Tongue (tissue), 2 donors: ENCODE measurements around the gene ACTRT2. TPM values are rescaled to one million over a fixed set of nuclear protein-coding genes. Genes with fewer than 3 reads are reported as not detected.

ENCODE experiments used
- DNase-seq: peaks from one replicate; pipeline ENCODE4 v3.0.0-alpha.2; 2015
- total RNA-seq: library from RNA; depleted of rRNA; stranded (reverse); fragments of >200 nt; gene quantifications from one replicate; pipeline ENCODE4 v1.2.3, GENCODE V29; 2014

The ACTRT2 gene
- total RNA-seq, 1 donor from 2014 or later, result not detected

DNA sequence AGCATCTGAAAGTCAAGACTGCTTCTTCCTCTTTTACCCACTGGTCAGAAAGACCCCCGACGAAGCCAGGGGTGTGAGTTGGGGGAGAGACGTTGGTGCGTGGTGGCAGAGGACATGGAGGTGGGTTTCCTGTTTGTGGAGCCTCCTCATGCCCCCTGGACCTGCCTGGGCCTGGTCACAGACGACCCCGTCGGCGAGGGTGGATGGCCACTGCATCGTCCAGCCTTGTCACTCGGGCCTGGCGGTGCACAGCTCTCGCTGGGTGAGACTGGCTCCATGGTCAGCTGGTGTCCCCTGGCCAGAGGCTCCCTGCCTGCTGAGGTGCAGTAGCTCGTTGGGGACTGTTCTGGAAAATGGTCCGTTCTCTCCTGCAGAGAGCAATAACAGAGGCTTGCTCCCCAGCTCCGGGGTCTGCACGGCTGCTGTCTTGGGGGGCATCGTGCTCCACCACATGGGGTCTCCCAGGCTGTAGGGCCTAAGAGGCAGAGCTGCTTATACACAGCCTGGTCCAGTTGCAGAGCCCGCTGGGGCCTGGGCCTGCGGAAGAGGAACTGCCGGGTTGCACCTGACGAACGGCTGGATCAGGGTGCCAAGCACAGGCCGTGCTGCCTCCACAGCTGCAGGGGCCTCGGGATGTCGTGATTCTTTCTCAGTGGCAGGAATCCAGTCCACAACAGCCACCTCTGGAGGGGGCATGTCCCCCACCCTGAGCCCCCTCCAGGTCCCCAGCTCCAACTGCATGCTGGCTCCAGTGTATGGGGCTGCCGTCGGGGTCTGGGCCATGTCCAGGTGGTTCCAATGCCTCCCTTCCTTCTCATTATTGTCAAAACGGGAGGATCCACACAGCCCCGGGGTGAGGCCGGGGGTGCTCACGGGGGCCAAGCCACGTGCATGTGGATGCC, 18.0 kb upstream of the ACTRT2 start:
- DNase-seq, result no peak

DNA sequence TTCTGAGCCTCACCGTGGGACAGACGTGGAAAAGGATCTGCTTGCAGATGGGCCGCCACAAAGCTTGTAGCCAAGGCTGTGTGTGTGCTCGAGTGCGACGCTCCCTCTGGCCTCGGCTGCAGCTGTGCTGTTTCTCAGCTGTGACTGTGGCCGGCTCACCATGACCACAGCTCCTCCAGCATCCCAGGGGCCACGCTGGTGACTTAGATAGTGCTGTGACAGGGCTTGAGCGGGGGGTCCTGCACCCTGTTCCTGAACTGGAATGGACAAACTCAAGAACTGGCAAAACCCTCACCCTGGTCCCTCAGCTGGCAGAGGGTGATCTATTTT, 17.4 kb upstream of the ACTRT2 start:
- peak; percentile 60 for DNase-seq

DNA sequence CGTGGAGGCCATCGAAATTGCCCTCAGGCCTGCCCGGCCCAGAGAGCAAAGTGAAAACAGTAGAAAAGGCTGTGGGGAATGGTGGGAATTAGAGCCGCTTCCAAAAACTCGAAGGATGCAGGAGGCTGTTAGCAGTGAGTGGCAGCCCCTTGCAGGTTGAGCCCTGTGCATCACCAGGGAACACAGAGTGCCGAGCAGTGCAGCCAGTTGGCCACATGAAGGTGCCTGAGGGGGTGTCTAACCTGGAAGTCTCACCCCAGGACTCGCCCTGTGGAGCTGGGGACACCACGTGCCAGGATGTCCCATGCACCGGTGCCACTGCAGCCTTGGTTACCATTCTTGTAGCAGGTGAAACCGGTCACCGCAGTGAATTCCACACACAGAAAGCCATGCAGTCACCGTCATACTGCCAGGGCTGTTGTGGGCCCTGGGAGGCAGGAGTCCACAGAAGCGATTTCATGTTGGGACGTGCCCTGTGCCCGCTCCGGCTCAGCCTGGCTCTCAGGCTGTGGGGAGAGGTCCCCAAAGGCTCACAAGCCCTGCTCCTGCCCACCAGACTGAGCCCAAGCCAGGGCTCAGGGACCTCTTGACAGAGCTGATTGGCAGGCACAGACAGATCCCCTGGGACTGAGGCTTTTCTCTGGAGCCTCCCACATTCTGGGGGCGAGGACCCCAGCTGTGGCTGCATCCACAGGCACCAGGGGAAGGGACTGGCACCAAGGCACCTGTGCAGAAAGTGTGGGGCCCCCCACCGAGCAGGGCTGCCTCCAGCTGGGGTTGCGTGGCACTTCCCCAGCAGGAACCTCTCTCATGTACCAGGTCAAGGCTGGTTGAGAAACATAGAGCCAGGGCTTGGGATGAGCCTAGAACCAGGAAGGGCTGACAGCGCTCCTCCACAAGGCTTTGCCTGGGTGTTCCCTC, 16.7 kb upstream of the ACTRT2 start:
- DNase-seq, result no peak

DNA sequence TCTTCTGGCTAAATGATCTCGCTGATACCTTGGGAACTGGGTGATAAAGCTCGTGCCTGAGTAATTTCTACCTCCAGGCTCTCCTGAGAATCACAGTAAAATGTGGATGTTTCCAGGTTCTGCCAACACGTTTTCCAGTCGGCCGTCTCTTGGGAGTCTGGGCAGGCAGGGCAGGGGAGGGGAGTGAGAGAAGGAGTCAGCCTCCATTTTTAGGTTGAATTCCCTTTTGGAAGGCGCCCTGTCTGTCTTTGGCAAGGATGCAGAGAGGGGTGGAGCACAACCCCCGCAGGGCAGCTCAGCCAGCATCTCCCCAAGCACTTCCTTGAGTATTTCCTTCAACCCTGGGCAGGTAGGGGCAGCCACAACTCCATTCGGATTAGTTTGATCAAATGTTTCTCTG, 15.5 kb upstream of the ACTRT2 start:
- DNase-seq, result no peak

DNA sequence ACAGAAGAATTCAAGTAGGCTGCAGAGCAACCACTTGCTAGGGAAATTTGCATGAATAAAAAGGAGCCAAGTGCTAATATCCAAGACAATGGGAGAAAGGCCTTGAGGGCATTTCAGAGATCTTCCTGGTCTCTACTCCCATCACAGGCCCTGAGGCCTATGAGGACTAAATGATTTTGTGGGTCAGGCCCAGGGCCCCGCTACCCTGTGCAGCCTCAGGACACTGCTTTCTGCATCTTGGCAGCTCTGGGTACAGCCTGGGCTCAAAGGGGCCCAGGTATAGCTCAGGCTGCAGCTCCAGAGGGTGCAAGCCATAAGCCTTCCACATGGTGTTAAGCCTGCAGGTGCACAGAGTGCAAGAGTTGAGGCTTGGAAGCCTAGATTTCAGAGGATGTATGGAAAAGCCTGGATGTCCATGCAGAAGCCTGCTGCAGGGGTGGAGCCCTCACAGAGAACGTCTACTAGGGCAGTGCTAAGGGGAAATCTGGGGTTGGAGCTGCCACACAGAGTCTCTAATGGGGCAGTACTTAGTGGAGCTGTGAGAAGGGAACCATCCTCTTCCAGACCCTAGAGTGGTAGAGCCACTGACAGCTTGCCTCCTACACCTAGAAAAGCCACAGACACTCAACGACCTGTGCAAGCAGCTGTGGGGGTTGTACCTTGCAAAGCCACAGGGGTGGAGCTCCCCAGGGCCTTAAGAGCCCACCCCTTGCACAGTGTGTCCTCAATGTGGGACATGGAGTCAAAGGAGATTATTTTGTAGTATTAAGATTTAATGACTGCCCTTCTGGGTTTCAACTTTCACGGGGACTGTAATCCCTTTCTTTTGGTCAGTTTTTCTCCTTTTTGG, 13.7 kb upstream of the ACTRT2 start:
- no peak for DNase-seq

DNA sequence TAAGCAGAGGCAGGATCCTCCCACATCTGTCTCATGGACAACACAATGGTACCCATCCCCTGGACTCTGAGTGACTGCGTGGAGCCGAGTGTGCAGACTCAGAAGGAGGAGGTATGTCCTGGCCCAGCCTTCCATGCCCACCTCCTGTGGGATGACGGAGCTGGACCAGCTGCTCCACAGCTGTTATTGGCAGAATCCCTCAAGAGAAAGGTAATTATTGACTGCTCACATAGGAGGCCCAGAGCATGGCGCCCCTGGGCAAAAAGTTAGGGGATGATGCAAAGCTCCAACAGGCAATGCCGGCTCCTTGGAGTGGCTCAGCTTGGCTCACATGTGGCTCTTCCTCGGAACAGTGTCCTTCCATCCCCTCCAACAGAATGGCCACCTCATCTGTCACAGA, 12.2 kb upstream of the ACTRT2 start:
- DNase-seq, result no peak

DNA sequence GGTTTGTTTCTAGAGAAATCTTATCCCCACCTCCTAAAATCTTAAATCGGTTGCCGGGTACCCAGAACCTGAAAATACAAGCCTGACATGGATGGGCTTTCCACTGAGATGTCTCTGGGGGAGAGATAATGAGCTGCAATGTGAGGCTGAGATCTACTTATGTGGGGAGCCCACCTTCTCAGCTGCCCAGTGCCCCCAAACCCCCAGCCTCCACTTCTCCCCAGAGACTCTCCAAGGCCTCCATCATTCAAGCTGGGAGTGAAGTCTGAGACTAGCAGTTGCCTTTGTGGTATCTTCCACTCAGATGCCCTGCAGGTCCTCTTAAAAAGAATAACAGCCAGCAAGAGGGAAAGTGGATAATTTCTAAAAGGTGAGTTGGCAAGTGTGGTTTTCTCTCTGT, 11.7 kb upstream of the ACTRT2 start:
- no peak for DNase-seq

DNA sequence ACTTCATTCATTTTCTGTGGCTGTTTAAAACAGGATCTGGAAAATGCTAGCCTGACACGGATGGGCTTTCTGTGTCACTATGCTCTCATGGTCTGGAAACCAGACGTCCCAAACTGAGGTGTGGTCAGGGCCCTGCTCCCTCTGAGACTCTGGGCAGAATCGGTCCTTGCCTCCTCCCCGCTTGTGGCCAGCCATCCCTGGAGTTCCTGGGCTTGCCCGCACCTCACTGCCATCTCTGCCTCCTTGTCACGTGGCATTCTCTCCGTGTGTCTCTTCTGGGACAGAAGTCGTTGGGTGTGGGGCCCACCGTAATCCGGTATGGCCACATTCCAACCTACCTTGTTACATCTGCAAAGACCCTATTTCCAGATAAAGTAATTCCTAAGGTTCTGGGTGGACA, 10.1 kb upstream of the ACTRT2 start:
- DNase-seq, result no peak

DNA sequence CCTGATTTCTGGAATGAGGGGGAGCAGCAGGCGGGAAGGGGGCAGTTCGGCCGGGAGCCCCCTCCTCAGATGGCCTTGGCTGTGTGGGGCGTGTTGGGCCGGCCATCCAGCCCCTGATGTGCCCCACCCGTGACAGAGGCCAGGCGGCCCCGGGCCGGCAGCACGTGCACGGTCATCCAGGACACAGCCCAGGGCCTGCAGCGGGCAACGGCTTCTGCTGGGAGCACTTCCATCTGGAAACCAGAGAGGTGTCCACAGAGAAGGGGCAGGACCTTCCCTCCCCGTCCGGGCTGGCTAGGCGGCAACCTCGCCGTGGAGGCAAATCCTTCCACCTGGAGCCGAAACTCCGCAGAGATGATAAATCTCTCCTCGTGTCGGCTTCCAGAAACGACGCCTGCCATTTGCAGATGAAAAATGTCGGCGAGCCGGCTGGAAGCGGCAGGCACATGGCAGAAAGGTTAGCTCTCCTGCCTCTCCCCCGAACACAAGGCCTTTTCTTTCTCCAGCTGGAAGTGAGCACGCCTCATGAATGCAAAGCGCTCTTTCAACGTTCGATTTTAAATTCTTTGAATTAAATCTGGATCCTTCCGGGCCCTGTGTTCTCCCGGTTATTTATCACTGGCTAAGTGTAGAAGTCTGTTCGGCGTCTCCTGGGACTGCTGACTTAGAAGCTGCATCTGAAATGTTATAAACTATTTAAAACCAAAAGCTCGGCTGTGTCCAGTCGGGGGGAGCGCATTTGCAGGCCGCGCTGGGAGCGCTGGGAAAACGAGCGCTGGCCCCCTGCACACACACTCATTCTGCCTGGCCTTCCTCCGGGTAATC, 9.4 kb upstream of the ACTRT2 start:
- DNase-seq, result peak; percentile 51

DNA sequence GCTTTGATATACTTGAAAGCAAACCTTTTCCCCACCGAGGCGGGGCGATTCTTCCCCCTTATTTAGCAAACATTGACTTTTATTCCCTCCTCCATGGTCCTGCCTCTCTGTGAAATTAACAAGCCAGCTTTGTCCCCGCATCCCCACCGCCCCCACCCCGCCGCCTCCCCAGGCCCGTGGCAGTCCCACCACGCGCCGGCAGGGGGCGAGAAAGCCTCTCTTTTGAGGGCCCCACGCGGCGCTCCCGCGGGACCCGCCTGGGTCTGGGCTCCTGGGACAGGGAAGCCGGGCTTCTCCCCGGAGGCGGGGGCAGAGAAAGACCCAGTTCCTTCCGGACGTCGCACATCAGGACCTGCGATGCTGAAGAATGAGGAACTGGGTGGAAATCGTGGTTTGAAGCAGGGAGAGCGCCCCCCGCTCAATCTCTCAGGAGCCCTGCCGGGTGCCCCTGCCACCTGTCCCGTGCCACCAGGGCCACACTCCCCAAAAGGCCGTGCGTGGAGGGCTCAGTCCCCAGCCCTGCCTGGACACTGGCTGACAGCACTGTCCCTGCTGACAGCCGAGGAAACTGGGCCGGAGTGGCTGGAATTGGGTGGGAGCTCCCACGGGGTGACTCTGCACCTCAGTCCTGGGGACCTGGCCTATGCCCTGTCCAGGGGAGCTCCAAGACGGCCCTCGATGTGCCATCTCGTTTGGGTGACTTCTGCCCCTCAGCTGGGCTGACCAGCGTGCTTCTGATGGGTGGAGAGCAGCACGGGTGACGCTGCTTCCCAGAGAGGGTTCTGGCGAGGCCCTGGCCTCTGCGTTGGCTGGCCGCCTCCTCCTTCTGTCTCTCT, 8.6 kb upstream of the ACTRT2 start:
- DNase-seq, result peak; percentile 61

DNA sequence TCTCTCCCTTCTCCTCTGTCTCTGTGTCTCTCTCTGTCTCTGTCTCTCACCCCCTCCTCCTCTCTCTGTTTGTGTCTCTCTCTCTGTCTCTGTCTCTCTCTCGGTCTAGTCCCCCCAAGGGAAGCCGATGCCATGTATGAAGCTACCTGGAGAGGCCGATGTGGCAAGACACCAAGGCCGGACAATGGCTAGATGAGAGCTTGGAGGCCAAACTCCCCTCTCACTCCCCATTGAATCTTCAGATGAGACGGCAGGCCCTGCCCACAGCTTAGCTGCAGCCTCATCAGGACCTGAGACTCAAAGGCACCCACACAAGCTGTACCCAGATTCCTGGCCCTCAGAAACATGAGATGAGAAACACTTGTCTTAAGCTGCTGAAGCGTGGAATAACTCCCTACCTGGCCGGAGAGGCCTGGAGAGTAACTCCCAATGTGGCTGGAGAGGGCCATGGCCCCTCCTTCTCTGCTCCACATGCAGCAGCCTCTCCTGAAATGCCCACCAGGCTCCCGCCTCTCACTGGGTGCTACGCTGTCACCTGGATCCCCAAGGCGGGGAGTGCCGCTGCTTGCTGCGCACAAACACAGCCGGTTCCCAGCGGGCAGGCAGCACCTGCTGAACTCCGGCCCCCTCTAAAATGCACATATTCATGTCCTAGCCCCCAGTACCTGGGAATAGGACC, 7.8 kb upstream of the ACTRT2 start:
- DNase-seq, result no peak

DNA sequence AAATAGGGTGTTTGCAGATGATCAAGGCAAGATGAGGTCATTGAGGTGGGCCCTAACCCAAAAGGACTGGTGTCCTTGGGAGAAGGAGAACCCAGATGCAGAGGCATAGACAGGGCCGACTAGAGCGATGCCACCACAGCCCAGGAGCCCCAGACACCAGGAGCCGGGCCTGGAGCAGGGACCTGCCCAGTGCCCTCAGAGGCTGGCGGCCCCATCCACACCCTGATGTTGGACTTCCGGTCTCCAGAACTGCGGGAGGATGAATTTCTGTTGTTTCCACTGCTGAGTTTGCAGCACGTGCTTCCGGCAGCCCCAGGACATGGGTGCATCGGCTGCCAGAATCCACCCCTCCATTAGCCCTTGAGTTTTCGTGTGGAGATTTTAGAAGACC, 7.2 kb upstream of the ACTRT2 start:
- DNase-seq, result no peak

DNA sequence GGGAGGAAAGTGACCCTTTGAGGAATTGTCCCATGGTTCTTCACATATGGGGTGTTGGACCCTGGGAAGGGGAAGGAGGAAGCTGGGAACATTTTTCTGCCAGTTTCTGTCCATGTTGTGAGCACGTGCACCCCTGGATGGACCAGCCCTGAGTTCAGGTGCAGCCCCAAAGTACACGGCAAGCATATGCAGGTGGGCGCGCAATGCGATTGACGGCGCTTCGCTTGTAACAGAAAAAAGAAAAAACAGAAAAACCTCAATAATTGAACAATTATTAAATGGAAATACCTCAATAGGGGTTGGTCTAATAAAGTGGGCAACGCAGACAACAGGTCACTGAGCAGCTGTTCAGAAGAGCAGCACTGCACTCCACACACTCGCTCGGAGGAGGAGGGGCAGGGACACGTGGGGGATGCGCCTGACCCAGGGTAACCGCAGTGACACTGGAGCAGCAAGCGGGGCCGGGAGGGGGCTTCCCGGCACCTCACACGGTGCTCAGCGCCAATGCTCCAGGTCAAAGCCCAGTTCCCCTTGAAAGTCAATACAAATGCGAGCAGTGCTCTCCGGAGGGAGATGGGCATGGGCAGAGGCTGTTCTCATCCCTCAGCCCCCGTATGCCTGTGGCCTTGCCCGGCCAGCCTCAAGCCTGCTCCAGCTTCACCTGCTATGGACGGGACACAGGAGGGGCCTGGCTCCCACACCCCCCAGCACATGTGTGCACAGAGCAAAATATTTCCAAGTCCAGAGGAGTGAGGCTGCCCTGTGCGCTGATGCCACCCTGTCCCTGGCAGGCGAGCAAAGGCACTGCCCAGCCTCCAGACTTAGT, 6.6 kb upstream of the ACTRT2 start:
- no peak for DNase-seq

DNA sequence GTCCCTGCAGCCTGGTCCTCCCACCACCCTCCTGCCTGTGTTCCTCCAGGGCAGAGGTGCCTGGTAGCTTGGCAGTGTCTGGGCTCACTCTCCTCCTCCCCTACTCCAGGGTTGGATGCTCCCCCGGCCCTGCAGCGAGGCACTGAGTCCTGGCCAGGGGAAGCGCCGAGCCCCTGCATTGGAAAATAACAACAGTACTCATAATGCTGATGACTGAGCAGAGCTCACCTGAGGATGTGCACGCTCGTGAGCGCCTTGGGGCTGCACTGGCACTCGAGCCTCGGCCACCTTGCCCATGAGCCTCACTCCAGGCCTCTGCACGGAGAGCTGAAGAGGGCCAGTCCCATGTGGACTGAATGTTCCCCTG, 6.0 kb upstream of the ACTRT2 start:
- DNase-seq, result no peak

DNA sequence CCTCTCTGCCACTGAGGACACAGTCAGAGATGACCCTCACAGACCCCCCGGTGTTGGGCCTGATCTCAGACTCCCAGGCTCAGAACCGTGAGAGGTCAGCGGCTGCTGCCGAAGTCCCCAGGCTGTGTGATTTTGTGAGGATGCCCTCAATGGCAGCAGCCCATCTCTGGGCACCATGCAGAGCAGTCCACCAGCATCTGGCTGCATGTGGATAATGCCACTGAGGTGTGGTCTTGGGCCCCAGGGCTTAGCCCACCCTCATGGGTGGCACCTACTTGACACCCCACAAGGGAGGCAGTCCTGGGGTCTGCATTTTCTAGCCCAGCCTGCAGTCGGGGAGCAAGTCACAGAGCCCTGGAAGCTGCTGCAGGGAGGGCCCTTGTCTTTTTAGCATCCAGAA, 5.5 kb upstream of the ACTRT2 start:
- DNase-seq, result no peak

DNA sequence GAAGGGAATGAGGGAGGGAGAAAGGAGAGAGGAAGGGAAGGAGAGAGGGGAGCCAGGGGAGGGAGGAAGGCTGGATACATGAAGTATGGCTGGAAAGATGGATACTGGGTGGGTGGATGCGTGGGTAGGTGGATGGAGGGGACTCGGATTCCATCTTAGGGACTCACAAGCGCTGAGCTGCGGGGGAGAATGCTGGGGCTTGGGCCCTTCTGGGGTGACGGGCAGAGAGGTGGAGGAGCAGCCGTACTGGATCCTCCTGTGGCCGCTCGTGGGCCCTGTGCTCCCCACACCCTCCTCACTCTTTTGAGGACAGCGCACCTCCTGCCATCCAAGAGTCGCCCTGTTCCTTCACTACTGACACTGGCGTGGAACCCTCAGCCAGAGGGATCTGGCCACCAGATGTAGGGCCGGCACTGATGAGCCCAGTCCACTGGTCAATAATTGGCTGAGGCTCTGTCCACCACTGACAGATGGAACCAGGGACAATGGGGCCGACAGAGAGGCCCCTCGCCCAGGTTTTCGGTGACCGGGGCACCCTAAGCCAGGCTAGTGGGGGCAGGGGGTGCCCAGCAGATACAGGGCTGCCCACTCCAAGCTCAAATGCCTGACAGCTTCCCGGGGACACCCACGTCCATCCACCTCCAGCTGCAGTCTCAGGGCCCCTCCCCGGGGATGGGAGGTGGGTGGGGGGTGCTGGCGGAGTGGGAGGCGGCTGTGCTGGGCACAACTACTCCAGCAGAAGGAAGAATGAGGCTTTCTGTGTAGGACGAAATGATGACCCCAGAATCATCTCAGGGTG, 4.4 kb upstream of the ACTRT2 start:
- DNase-seq, result no peak

DNA sequence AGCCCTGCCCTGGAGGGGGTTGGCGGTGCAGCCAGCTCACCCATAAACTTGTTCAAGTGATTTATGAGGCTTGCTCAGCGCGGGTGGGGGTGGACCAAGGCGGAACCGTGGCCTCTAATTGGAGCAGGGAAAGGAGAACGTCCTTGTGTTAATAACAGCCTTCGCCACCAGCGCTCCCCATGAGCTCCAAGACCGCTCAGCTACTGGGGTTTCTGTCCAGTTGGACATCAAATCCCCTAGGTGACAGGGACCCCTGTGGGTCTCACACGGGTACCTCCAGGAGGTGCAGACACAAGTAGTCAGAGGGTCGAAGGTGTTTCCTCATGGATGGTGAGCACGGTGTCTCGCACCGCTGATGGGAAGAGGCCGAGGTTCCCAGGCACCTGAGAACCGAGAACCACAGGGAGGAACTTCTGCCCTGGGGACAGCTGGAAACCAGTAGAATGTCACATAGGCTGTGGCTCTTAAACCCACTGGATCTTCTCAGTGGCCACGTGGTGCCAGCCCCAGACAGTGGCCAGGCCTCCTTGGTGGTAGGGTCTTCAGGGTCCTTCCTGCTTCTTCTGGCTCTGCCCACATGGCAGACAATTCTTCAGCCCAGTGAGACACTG, 3.7 kb upstream of the ACTRT2 start:
- DNase-seq, result no peak

DNA sequence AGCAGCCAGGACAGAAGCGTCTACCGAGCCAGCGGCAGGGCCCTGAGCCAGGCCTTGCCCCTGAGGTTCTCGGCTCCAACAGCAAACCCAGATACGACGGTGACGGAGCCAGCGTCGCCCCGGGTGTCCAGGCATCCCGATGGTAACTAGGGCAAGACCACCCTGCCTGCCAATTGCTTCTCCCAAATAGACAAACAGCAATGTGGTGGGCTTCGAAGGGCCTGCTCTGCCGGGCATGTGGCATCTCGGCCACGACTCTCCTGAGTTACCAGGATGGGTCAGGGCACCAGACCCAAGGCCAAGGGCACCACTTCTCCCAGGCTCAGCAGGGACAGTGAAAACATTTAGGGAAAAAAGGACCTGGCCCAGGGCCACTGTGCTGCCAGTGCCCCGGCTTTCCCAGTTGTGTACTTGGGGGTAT, 3.2 kb upstream of the ACTRT2 start:
- DNase-seq, result no peak
